ENCODE results near the gene FOSL2.

The FOSL2 gene

GRCh38 chr2:28365158-28365557 lies 27.5 kb upstream of the FOSL2 start:
- TF ChIP-seq, protein P1, sequence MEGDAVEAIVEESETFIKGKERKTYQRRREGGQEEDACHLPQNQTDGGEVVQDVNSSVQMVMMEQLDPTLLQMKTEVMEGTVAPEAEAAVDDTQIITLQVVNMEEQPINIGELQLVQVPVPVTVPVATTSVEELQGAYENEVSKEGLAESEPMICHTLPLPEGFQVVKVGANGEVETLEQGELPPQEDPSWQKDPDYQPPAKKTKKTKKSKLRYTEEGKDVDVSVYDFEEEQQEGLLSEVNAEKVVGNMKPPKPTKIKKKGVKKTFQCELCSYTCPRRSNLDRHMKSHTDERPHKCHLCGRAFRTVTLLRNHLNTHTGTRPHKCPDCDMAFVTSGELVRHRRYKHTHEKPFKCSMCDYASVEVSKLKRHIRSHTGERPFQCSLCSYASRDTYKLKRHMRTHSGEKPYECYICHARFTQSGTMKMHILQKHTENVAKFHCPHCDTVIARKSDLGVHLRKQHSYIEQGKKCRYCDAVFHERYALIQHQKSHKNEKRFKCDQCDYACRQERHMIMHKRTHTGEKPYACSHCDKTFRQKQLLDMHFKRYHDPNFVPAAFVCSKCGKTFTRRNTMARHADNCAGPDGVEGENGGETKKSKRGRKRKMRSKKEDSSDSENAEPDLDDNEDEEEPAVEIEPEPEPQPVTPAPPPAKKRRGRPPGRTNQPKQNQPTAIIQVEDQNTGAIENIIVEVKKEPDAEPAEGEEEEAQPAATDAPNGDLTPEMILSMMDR (IDR thresholded peaks at IDR 0.05; ENCODE audit: borderline replicate concordance, control extremely low read depth, extremely low read depth, insufficient read depth, missing control alignments), result no peak
- DNase-seq (ENCODE audit: low spot score), result no peak
- in situ Hi-C loops (cut with MboI; ENCODE audit: low sequenced_read_pairs, unreplicated experiment), result no loop called here

DNA sequence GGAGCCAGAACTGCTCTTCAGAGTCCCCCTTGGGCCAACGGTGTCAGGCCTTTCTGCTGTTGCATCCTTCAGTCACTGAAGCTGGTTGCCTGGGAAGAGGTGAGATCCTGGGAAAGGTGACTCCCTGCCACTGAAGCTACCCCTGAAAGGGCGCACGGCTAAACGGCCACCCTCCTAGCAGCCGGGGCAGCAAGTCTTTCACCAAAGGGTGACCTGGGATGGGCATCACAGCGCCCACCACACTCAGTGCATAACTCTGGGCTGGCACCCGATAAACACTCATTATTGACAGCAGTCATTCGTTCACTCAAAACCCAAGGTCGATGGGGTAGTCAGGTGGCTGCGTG lies 26.5 kb upstream of the FOSL2 start:
- TF ChIP-seq, protein P1 (IDR thresholded peaks at IDR 0.05; ENCODE audit: borderline replicate concordance, control extremely low read depth, extremely low read depth, insufficient read depth, missing control alignments), result no peak
- no peak for DNase-seq (ENCODE audit: low spot score)
- in situ Hi-C loops (cut with MboI; ENCODE audit: low sequenced_read_pairs, unreplicated experiment), result no loop called here

GRCh38 chr2:28366496-28367282 lies 26.0 kb upstream of the FOSL2 start:
- TF ChIP-seq, protein P1 (IDR thresholded peaks at IDR 0.05; ENCODE audit: borderline replicate concordance, control extremely low read depth, extremely low read depth, insufficient read depth, missing control alignments), result no peak
- DNase-seq (ENCODE audit: low spot score), result no peak
- in situ Hi-C loops (cut with MboI; ENCODE audit: low sequenced_read_pairs, unreplicated experiment), result no loop called here

GRCh38 chr2:28367667-28368356 lies 24.8 kb upstream of the FOSL2 start:
- in situ Hi-C loops (cut with MboI; ENCODE audit: low sequenced_read_pairs, unreplicated experiment), result no loop called here
- DNase-seq (ENCODE audit: low spot score), result no peak
- TF ChIP-seq, protein P1 (IDR thresholded peaks at IDR 0.05; ENCODE audit: borderline replicate concordance, control extremely low read depth, extremely low read depth, insufficient read depth, missing control alignments), result no peak

DNA sequence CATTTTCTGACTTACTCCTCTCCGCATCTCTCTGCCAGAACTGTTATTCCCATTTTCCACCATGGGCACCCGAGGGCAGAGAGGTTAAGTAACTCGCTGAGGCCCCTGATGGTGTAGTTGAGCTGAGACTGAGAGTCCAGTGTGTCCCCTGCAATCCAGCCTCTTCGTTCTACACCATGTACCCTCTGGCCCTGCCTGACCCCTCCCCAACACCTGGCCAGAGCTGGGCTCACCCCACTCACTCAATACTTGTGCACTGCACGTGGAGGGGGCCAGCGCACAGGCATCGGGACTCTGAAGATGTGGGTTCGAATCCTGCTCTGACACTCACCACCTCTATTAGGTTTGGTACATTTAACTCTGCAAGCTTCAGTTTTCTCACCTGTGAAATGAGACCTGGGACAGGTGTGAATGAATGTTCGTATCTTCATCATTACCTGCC lies 24.3 kb upstream of the FOSL2 start:
- no peak for DNase-seq (ENCODE audit: low spot score)
- TF ChIP-seq, protein P1 (IDR thresholded peaks at IDR 0.05; ENCODE audit: borderline replicate concordance, control extremely low read depth, extremely low read depth, insufficient read depth, missing control alignments), result no peak
- in situ Hi-C loops (cut with MboI; ENCODE audit: low sequenced_read_pairs, unreplicated experiment), result no loop called here

DNA sequence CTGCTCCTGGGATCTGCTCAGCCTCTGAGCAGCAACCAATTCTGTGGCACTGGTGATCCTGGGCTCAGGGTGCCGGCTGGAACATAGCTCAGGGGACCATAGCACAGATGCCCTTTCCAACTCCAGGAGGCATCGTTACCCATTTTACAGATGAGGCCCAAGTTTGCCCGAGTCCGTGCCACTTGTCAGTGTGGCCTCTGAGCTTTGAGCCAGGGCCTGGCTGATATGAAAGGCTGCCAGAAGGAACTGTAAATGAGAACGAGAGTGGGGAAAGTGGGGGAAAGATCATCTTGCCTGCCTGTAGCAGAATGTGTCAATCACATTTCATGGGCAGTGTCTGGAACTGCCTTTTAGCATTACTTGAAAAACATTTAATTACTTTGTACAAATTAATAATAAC lies 23.3 kb upstream of the FOSL2 start:
- TF ChIP-seq, protein P1 (IDR thresholded peaks at IDR 0.05; ENCODE audit: borderline replicate concordance, control extremely low read depth, extremely low read depth, insufficient read depth, missing control alignments), result no peak
- no peak for DNase-seq (ENCODE audit: low spot score)
- in situ Hi-C loops (cut with MboI; ENCODE audit: low sequenced_read_pairs, unreplicated experiment), result no loop called here

Measured in GM13976 (cell line).